ENCODE results near the gene BEAN1.

The BEAN1 gene, protein sequence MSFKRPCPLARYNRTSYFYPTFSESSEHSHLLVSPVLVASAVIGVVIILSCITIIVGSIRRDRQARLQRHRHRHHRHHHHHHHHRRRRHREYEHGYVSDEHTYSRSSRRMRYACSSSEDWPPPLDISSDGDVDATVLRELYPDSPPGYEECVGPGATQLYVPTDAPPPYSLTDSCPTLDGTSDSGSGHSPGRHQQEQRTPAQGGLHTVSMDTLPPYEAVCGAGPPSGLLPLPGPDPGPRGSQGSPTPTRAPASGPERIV

DNA sequence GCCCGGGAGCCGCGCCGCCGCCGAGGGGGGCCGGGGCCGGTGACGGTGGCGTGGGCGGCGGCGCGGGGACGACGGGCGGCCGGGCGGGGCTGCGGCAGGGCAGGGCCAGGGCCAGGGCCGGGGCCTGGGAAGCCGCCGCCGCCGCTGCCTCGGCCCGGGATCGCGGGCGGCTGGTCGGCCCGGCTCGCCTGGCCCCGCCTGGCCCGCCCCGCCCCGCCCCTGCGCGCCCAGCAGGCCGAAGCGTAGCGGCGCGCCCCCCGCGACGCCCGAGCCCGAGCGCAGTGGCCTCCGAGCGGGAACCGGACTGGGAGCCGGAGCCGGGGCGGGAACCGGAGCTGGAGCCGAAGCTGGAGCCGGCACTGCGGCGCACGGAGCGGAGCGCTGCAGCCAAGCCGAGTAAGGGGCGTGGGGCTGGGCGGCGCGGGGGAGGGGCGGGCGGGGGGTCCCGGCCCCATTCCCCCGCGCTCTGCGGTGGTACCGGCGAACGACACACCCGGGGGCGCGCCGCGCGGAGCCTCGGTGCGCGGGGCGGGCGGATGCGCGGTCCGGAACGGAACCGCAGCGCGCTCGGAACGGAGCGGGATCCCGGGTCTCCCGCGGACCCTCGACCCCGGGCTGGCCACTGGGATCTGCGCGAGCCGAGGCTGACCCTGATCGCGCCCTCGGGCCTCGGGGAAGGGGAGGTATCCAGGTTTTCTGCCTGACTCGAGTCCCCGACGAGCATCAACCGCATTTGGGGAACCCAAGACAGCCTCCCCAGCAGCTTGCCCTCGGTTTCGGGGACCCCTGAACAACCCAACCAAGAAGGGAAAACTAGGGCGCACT lies at the start of gene BEAN1:
Gene BEAN1 (plus strand): TSS at position 260 of the 825 bp plus-strand sequence. CDS start 10,382 bp downstream, outside the sequence.
- no peak for DNase-seq (ENCODE audit: low read depth)

DNA sequence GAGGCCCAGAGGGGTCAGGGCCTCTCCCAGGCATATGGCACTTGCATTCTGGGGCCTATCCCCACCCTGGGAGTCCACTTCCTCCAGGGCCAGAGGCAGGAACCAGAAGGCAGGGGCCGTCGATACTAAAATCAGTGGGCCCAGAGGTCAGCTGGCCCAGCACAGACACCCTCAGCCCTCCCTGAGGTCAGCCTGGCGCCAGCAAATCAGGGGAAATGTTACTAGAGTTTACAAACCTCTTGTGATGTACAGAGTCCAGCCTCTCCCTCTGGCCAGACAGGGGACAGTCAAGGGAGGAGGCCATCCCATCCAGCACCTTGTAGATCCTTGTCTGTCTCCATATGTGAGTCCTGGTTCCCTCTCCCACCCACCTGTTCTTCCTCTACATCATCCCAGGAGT lies 49.8 kb upstream of the BEAN1 start:
- no peak for DNase-seq (ENCODE audit: low read depth)

DNA sequence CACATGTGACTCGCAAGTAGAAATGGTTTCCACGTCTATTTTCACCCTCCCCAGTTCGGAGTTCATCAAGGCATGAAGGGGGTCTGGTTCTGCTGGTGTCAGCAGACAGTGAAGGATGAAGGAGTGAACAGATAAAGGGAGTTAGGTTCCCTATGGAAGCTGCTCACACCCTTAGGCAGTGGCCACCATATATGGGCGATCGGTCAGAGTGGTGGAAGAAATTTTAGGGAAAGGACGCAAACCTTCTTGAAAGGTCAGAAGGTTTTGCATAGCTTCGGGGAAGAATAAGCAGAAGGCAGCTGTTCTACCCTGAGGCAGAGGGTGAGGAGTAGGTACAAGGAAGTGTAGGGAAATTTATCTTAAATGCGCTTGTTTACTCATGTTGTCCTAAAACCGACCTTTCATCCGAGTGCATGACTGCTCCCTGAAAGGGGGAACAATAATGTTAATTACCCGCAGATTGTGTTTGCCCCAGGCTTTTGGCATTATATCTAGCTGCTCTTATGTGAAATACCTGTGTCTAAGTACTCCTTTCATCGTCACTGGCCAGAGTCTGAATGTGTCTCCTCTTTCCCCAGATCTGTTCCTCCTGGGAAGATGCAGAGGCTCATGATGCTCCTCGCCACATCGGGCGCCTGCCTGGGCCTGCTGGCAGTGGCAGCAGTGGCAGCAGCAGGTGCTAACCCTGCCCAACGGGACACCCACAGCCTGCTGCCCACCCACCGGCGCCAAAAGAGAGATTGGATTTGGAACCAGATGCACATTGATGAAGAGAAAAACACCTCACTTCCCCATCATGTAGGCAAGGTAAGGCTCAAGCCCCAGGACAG lies 48.1 kb upstream of the BEAN1 start:
- no peak for DNase-seq (ENCODE audit: low read depth)

DNA sequence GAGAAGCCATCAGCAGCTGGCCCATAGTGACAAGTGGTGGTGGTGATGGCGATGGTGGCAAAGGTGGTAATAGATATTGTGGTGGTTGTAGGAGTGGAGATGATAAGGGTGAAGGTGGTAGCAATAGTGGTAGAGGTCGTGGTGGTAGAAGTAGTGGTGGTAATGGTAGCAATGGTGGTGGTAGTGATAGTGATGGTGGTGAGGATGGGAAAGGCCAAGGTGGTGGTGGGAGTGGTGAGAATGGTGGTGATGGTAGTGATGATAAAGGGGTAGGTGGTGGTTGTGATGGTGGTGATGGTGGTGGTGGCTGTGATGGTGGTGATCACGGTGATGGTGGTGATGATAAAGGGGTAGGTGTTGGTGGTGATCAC lies 47.5 kb upstream of the BEAN1 start:
- DNase-seq (ENCODE audit: low read depth), result no peak

DNA sequence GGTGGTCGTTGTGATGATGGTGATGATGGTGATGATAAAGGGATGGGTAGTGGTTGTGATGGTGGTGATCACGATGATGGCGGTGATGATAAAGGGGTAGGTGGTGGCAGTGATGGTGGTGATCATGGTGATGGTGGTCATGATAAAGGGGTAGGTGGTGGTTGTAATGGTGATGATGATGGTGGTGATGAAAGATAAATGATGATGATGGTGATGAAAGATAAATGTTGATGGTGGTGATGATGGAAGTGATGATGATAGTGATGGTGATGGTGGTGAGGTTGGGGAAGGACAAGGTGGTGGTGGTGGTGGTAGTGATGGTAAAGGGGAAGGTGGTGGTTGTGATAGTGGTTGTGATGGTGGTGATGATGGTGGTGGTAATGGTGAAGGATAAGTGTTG lies 46.7 kb upstream of the BEAN1 start:
- DNase-seq (ENCODE audit: low read depth), result no peak

DNA sequence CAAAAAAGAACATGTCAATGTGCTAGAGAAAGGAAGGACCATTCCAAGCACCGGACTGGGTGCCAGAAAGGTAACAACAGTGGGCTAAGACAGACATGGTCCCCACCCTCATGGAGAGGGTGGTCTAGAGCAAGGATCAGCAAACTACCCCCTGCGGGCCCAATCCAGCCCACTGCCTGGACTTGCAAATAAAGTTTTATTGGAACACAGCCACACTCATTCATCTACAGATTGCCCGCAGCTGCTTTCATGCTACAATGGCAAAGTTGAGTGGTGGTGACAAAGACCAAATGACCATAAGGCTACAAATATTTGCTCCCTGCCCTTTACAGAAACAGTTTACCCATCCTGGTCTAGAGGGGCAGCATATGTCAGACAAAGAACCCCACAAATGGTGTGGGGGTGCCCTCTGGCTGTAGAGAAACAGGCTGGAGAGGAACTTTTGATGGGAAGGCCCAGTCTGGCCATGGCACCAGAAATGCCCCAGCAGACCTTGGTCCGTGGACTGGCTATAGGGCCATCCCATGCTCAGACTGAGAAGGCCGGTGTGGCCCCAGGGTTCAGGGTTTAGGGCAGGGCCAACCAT lies 45.4 kb upstream of the BEAN1 start:
- DNase-seq (ENCODE audit: low read depth), result no peak

DNA sequence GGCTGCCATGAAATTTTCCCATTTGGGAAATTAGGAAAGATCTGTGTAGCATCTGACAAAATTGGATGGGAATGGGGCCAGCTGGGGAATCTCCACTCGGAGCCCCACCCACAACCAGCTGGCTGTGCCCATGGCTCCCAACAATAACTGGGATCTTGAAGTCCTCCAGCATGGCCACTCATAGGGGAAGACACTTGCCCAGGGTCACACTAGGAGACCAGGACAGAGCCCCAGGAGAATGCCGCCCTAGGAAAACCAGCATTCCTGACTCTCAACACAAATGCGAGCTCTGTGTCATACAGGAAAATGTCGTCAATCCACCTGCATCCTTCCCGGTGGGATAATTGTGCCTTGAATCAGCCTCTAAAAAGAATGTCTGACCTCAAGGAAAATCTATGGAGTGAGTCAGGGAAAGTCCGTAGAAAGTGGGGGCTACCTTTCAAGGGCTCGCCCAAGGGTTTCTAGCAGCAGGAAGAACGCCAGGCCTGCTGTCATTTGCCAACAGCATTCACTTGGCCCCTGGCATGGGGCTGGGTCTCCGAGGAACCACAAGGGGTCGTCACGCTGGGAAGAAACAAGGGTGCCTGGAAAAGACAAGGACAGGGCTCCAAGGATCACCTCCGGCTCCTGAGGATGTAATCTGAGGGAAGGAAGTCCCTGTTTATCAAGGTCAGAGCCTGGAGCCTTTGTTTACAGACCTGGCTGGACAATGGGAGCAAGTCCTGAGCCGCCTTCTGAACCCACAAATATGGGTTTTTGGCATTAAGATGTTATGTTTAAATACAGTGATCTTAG lies 44.7 kb upstream of the BEAN1 start:
- DNase-seq (ENCODE audit: low read depth), result no peak

DNA sequence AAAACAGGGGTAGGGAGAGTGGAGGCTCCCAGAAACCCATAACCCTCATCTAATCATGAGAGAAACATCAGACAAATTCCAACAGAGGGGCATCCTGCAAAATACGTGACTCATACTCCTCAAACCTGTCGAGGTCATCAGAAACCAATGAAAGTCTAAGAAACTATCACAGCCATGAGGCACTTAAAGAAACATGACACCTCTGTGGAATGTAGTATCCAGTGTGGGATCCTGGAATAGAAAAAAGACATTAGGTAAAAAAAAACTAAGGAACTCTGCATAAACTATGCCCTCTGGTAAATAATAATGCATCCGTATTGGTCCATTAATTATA lies 44.2 kb upstream of the BEAN1 start:
- no peak for DNase-seq (ENCODE audit: low read depth)

DNA sequence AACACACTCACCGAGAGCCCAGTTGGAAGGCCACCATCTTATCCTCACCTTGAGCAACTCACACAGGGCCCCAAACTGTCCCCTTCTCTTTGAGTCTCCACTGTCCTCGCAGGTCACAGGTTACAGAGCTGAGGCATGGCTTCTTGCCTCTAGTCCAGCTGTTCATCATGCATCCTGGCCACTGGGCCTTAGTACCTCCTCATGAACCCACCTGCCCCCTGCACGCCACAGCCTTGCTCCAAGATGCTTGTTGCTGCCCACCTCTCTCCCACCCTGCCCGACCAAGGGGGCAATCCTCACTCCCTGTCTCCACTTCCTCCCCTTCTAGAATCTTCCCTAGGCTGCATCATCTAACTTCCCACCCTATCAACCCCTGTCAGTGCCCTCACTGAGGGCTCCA lies 43.5 kb upstream of the BEAN1 start:
- no peak for DNase-seq (ENCODE audit: low read depth)

DNA sequence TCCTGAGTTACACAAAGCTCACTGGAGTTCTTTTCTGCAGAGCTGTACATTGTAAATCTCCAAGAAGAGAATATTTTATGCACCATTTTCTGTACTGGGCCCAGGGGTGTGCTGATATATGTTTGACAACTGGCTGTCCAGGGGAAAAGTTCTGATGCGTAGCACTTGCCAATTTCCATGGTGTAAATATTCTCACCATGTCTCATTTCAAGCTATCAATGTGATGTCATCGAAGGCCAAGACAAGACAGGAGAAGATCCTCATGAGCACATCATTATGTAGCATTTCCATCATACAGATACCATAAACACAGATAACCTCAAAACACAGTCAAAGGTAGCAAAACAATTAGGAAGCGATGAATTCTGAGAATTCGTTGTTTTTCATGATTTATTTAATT lies 41.7 kb upstream of the BEAN1 start:
- no peak for DNase-seq (ENCODE audit: low read depth)

DNA sequence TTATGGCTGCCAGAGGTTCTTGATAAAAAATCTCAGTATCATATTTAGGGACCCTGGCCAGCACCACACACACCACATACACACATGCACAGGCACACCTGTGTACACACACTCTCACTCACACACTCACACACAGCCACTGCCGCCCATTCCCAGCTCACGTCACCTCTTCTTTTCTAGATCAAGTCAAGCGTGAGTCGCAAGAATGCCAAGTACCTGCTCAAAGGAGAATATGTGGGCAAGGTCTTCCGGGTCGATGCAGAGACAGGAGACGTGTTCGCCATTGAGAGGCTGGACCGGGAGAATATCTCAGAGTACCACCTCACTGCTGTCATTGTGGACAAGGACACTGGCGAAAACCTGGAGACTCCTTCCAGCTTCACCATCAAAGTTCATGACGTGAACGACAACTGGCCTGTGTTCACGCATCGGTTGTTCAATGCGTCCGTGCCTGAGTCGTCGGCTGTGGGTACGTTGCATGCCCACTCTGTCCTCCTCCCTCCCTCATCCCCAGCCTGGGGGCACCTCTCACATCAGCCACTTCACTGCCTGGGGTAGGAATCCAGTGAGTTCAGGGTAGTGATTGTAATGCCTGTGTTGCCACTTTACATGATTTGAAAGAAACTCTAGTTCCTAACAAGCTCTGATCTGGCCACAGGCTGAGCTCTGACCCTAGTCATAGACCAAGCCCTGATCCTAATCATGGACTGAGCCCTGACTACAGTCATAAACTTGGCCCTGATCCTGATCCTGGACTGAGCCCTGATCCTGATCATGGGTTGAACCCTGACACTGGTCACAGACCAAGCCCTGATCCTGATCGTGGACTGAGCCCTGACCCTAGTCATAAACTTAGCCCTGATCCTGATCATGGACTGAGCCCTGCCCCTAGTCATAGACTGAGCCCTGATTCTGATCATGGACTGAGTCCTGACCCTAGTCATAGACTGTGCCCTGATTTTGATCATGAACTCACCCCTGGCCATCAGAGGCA lies 40.2 kb upstream of the BEAN1 start:
- DNase-seq (ENCODE audit: low read depth), result no peak

DNA sequence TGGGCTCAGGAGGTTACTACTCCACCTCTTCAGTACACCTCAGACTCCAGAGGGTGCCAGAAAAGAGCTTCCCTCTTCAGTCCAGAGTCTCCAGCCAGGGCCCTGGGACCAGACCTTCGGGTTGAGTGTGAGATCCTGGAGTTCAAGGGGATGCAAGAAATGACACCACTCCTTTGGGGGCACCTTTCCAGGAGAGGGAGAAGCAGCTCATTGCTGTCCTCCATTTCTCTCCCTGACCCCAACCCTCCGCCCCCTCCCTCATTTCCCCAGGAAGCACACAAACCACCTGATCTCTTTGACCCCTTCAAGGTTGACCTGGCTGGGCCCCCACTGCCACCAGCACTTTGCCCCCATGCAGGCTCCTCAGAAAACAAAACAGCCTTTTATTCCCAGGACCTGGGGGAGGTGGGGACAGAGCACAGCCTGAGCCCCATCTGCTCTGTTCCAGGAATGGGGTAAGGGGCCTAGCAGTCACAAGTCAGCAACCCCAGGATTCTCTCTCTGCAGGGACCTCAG lies 39.2 kb upstream of the BEAN1 start:
- no peak for DNase-seq (ENCODE audit: low read depth)

DNA sequence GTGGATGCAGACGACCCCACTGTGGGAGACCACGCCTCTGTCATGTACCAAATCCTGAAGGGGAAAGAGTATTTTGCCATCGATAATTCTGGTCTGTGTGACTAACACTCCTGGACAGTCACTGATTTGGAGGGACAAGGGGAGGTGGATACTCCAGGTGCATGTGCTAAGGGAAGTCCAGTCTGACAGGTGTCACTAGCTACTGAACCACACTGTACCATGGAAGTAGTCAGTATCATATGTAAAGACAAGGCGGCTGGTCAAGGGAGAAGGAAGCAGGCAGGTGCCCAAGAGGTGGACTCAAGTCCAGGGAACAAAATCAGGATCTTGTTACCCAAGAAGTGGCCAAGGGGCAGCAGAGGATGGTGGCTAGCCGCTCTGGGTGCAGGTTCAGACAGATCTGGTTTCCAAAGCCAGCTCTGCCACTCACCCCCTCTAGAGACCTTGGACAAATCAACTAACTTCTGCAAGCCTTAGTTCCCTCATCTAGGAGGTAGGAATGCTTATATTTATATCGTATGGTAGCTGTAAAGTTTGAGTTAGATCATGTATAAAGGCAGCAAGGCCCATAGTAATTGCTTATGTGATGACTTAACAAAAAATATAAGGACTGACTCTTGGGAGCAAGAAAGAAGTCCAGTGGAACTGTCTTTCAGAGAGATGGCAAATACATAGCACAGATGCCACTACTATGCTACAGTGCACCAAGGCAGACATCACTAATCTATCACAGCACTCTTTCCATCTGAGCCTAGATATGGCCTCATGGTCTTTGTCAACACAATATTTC lies 38.5 kb upstream of the BEAN1 start:
- DNase-seq (ENCODE audit: low read depth), result no peak

DNA sequence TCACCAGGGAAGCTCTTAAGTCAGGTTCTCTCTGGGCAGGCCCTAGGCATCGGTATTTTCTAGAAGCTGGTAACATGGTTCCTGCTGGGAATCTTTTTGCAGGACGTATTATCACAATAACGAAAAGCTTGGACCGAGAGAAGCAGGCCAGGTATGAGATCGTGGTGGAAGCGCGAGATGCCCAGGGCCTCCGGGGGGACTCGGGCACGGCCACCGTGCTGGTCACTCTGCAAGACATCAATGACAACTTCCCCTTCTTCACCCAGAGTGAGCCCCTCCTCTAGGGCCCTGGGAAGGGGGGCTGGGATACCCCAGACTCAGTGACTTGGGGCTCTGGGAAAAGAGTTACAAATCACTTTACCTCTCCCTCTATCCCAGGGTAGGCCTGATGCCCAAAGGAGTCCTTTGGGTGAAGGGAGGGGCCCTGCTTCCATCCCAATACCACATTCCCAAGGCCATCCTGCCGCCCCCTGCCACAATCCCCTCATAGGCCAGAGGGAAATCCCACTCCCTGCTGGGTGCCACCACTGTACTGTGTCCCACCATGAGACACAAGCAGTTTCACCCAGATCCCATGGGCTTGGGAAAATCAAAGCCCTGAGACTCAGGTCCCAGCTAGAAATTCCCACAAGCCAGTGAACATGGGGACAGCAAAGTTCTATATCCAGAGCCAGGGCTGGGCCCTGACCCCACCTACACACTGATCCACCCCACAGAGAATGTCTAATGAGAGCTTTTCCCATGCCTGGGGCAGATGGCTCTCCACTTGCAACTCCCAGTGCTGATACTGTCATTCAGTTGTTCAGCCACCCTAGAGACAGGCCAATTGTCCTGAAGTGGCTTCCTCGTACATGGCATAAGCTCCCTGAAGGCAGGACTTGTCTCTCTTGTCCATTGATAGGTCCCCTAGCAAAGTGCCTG lies 37.6 kb upstream of the BEAN1 start:
- no peak for DNase-seq (ENCODE audit: low read depth)

DNA sequence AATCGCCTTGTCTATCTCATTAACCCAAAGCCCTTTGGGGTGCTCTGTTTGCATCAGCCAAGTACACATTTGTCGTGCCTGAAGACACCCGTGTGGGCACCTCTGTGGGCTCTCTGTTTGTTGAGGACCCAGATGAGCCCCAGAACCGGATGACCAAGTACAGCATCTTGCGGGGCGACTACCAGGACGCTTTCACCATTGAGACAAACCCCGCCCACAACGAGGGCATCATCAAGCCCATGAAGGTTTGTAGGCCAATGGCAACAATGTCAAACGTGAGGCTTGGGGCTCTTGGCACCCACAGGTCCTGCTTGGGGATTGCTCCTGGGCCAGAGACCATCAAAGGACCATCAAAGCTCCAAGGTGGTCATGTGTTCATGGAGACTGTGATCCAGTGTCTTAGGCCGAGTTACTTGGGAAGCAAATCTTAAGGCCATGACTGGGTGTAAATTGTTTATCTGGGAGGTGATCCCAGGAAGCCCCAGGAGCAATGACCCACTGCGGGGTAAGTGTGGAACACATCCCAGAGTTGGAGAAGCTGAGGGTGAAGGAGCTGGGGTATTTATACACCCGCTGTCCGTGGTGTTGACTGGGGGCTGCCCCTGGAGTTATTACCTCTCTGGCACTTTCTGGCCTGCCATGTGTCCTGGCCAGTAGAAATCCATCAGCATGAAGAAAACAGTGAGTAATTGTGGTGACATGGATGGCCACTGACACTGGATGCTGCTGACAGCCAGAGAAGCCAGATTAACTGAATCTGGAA lies 36.6 kb upstream of the BEAN1 start:
- no peak for DNase-seq (ENCODE audit: low read depth)

DNA sequence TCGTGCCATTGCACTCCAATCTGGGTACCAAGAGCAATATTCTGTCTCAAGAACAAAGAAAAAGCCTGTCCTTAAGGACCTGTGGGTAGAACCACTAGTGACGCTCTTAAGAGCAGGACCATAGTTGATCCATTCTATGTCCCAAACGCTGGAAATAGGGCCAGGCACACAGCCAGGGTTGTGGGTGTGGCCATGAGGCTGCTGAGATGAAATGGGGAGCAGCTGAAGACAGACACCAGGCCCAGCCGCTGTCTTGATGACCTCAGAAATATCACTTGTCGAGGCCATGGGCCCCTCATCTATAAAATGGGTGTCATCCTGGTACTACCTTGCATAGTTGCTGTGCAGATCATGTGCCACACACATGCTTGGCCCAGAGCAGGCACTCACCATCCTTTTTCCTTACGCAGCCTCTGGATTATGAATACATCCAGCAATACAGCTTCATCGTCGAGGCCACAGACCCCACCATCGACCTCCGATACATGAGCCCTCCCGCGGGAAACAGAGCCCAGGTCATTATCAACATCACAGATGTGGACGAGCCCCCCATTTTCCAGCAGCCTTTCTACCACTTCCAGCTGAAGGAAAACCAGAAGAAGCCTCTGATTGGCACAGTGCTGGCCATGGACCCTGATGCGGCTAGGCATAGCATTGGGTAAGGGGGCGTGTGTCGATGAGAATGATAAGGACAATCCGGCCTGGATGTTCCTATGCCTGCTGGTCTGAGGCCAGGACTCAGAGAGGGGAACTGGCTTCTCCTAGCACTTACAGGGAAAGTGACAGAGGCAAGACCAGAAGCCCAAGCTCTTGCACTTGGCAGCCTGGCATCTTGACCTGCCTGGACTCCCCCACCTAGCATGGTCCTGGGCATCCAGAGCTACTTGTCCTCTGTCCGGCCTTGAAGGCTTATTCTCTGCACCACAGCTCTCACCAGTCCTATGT lies 35.1 kb upstream of the BEAN1 start:
- no peak for DNase-seq (ENCODE audit: low read depth)

Data from stimulated activated CD8-positive, alpha-beta memory T cell treated with anti-CD3 and anti-CD28 coated beads, Interleukin-12 subunit alpha, Interleukin-12 subunit beta, amount 100 ng/mL, for 4 hours (primary cell).